ENCODE data around the gene NUPR1. TPM values are rescaled to one million over a fixed set of nuclear protein-coding genes. Genes with fewer than 3 reads are reported as not detected.

Gene NUPR1
- total and polyA plus RNA-seq, 2 of the 13 experiments (the other 11 are each of a cell fraction or from before 2014, with no cell fraction given) = 18.0 to 25.6 TPM

DNA sequence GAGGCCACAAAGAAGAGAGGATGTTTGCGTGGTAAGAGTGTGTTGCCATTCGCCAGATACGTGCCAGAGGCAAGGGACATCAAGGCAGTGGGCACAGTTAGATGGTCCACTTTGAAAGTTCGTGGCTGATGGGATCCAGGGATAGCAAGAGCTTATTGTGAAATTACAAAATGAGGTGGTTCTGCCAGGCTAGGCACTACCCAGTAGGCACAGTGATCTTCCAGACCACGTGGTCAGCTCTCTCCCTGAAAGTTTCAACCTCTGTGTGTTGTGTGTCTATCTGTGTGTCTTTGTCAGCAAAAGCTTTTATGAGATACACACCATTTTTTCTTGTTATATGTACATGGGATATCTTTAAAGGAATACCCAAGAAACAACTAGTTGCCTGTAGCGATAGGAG, 24.4 kb upstream of the NUPR1 start (continued):
- TF ChIP-seq ZKSCAN1 (IDR thresholded peaks at IDR 0.05; ENCODE audit: low read length) (no peak), CREB1 (IDR thresholded peaks at IDR 0.05) (no peak), CREB1 (CRISPR knock-in tag; IDR thresholded peaks at IDR 0.05) (no peak), ZNF225 (CRISPR knock-in tag; IDR thresholded peaks at IDR 0.05) (no peak)
- TF ChIP-seq, protein P1, sequence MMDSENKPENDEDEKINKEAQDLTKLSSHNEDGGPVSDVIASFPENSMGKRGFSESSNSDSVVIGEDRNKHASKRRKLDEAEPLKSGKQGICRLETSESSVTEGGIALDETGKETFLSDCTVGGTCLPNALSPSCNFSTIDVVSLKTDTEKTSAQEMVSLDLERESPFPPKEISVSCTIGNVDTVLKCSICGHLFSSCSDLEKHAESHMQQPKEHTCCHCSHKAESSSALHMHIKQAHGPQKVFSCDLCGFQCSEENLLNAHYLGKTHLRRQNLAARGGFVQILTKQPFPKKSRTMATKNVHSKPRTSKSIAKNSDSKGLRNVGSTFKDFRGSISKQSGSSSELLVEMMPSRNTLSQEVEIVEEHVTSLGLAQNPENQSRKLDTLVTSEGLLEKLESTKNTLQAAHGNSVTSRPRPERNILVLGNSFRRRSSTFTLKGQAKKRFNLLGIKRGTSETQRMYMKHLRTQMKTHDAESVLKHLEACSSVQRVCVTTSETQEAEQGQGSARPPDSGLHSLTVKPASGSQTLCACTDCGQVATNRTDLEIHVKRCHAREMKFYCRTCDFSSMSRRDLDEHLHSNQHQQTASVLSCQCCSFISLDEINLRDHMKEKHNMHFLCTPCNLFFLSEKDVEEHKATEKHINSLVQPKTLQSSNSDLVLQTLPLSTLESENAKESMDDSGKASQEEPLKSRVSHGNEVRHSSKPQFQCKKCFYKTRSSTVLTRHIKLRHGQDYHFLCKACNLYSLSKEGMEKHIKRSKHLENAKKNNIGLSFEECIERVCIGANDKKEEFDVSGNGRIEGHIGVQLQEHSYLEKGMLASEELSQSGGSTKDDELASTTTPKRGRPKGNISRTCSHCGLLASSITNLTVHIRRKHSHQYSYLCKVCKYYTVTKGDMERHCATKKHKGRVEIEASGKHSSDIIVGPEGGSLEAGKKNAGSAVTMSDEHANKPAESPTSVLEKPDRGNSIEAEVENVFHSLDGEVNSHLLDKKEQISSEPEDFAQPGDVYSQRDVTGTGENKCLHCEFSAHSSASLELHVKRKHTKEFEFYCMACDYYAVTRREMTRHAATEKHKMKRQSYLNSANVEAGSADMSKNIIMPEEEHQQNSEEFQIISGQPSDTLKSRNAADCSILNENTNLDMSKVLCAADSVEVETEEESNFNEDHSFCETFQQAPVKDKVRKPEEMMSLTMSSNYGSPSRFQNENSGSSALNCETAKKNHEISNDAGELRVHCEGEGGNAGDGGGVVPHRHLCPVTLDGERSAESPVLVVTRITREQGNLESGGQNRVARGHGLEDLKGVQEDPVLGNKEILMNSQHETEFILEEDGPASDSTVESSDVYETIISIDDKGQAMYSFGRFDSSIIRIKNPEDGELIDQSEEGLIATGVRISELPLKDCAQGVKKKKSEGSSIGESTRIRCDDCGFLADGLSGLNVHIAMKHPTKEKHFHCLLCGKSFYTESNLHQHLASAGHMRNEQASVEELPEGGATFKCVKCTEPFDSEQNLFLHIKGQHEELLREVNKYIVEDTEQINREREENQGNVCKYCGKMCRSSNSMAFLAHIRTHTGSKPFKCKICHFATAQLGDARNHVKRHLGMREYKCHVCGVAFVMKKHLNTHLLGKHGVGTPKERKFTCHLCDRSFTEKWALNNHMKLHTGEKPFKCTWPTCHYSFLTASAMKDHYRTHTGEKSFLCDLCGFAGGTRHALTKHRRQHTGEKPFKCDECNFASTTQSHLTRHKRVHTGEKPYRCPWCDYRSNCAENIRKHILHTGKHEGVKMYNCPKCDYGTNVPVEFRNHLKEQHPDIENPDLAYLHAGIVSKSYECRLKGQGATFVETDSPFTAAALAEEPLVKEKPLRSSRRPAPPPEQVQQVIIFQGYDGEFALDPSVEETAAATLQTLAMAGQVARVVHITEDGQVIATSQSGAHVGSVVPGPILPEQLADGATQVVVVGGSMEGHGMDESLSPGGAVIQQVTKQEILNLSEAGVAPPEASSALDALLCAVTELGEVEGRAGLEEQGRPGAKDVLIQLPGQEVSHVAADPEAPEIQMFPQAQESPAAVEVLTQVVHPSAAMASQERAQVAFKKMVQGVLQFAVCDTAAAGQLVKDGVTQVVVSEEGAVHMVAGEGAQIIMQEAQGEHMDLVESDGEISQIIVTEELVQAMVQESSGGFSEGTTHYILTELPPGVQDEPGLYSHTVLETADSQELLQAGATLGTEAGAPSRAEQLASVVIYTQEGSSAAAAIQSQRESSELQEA (CRISPR knock-in tag; IDR thresholded peaks at IDR 0.05; ENCODE audit: not compliant biosample characterization) = no peak
- TF ChIP-seq, protein P2, sequence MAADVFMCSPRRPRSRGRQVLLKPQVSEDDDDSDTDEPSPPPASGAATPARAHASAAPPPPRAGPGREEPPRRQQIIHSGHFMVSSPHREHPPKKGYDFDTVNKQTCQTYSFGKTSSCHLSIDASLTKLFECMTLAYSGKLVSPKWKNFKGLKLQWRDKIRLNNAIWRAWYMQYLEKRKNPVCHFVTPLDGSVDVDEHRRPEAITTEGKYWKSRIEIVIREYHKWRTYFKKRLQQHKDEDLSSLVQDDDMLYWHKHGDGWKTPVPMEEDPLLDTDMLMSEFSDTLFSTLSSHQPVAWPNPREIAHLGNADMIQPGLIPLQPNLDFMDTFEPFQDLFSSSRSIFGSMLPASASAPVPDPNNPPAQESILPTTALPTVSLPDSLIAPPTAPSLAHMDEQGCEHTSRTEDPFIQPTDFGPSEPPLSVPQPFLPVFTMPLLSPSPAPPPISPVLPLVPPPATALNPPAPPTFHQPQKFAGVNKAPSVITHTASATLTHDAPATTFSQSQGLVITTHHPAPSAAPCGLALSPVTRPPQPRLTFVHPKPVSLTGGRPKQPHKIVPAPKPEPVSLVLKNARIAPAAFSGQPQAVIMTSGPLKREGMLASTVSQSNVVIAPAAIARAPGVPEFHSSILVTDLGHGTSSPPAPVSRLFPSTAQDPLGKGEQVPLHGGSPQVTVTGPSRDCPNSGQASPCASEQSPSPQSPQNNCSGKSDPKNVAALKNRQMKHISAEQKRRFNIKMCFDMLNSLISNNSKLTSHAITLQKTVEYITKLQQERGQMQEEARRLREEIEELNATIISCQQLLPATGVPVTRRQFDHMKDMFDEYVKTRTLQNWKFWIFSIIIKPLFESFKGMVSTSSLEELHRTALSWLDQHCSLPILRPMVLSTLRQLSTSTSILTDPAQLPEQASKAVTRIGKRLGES (CRISPR knock-in tag; IDR thresholded peaks at IDR 0.05; ENCODE audit: borderline replicate concordance) = no peak
- TF ChIP-seq, protein P3, sequence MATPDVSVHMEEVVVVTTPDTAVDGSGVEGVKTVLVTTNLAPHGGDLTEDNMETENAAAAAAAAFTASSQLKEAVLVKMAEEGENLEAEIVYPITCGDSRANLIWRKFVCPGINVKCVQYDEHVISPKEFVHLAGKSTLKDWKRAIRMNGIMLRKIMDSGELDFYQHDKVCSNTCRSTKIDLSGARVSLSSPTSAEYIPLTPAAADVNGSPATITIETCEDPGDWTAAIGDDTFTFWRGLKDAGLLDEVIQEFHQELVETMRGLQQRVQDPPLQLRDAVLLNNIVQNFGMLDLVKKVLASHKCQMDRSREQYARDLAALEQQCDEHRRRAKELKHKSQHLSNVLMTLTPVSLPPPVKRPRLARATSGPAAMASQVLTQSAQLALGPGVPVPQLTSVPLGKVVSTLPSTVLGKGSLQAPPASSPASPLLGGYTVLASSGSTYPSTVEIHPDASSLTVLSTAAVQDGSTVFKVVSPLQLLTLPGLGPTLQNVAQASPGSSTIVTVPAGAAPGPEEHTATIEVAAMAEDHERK (CRISPR knock-in tag; IDR thresholded peaks at IDR 0.05; ENCODE audit: low read depth) = no peak
